Natural killer cell (primary cell): ENCODE data around the gene MYO1D. TPM values are rescaled to one million over a fixed set of nuclear protein-coding genes. Genes with fewer than 3 reads are reported as not detected.

Source experiments
- ATAC-seq, 3 donors: fragments of 150-1000 bp in 2 of 3; fragments of 200-7000 bp in 1 of 3; cut with Tn5 transposase; 1 replicate in 1 of 3; 2 replicates in 2 of 3; pipeline ENCODE4 v1.10.0; 2021; ENCODE audit warnings: mild to moderate bottlenecking in 2 of 3, moderate library complexity in 2 of 3
- DNase-seq, 2 donors: peaks; one replicate each; pipeline versions ENCODE4 v3.0.0 to v3.0.0-alpha.2; 2013 to 2021; ENCODE audit warnings: mixed read lengths in 1 of 2
- H3K27ac ChIP-seq: one replicate; pipeline ENCODE4 v1.5.1; 2013; ENCODE audit warnings: mild to moderate bottlenecking, low read length
- H3K27me3 ChIP-seq: one replicate; pipeline ENCODE4 v1.6.1; 2013; ENCODE audit warnings: low read length; ENCODE audit not compliant: control insufficient read depth, insufficient read depth
- H3K36me3 ChIP-seq: one replicate; pipeline ENCODE4 v1.6.1; 2013; ENCODE audit warnings: low read length; ENCODE audit not compliant: control insufficient read depth, insufficient read depth
- H3K4me1 ChIP-seq: one replicate; pipeline ENCODE4 v1.6.1; 2013; ENCODE audit warnings: low read length; ENCODE audit not compliant: control insufficient read depth, insufficient read depth
- H3K4me3 ChIP-seq: one replicate; pipeline ENCODE4 v1.5.1; 2013; ENCODE audit warnings: low read length
- H3K9me3 ChIP-seq: one replicate; pipeline ENCODE4 v1.6.1; 2013; ENCODE audit warnings: low read length; ENCODE audit not compliant: control insufficient read depth, insufficient read depth
- H3K27ac Mint-ChIP-seq, 2 donors: one replicate each; pipeline ENCODE4 v1.8.0; 2022; ENCODE audit warnings: mild to moderate bottlenecking in 2 of 2, mixed read lengths in 2 of 2, moderate library complexity in 1 of 2
- H3K27me3 Mint-ChIP-seq, 2 donors: one replicate each; pipeline ENCODE4 v1.8.0; 2022; ENCODE audit warnings: low read depth in 2 of 2, mixed read lengths in 2 of 2
- H3K36me3 Mint-ChIP-seq: one replicate; pipeline ENCODE4 v1.8.0; 2022; ENCODE audit warnings: mixed read lengths
- H3K4me1 Mint-ChIP-seq, 2 donors: one replicate each; pipeline ENCODE4 v1.8.0; 2022; ENCODE audit warnings: mixed read lengths in 2 of 2
- H3K4me3 Mint-ChIP-seq: one replicate; pipeline ENCODE4 v1.8.0; 2022; ENCODE audit warnings: mild to moderate bottlenecking, moderate library complexity, mixed read lengths
- H3K9me3 Mint-ChIP-seq, 2 donors: one replicate each; pipeline ENCODE4 v1.8.0; 2022; ENCODE audit warnings: mixed read lengths in 2 of 2
- WGBS: methylation state at CpG from one replicate; pipeline ENCODE4 v1.1.7; 2013; ENCODE audit warnings: missing lambda C conversion rate; ENCODE audit not compliant: insufficient coverage; 5-methylcytosine and 5-hydroxymethylcytosine counted together
- intact Hi-C: fragments of 100-400 bp; cut with micrococcal nuclease; formaldehyde crosslinking; loops from one replicate; pipeline ENCODE4 v1.14.2; 2022
- total RNA-seq, 4 donors: library from RNA; stranded (reverse); fragments of 120-200 nt in 1 of 4; gene quantifications; one replicate each; pipeline versions ENCODE4 v1.2.3 to v1.2.4, GENCODE V29; 2013 to 2022
- TF ChIP-seq, protein P1 (sequence below): fragments of 200-600 bp; IDR thresholded peaks from one replicate; pipeline ENCODE4 v1.8.0; 2022; ENCODE audit warnings: antibody characterized with exemption

The MYO1D gene
- total RNA-seq, 3 donors from 2014 or later (not counting 1 experiment from before 2014, with no cell fraction given): 6.8 to 20.2 (median 10.5) TPM

DNA sequence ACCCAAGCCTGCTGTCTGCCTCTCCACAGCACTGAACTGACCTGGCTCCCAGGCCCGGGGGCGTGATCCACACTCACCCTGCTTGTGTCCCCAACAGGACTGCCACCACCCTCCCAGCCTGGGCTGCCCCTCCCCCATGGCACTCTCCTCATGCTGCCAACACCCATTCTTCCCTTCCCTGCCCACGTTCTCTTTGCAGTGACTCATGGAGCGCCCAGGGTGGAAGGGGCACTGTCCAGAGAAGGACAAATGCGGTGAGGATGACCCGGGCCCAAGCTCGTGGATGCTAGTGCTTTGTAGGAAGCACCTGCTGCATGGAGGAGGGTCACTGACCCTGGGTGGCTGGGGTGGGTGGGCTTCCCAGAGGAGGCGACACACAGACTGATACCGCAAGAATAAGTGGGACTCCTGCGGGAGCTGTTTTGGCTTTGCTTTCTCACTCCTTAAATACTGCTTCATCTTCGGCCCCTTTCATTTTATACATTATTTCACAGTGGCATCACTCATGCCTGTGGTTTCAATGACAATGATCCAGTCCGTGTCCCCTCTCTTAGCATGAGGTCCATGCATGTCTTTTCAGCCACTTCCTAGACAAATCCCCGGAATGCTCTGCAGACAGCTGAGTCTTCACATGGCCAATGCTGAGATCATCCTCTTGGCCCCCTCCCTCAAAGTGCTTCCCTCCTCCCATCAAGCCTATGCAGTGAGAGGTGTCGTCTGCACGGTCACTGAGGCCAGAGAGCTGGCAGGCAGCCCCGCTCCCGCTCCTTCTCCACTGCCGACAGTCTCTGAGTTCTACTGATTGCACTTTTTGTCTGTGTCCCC is 372.5 kb downstream of the MYO1D start:
- H3K36me3 Mint-ChIP-seq: no peaks in the 10 kb centered on the region
- H3K4me1 Mint-ChIP-seq: peaks cover 58 to 67% of the 10 kb centered on the region in 2 donors
- intact Hi-C loops: no loop called here
- Histone ChIP-seq H3K36me3 (no peaks in the 10 kb centered on the region), H3K4me1 (peaks cover 74% of the 10 kb centered on the region), H3K9me3 (no peaks in the 10 kb centered on the region), H3K27ac (peak overlapping the region; percentile 95), H3K27me3 (no peaks in the 10 kb centered on the region), H3K4me3 (no peak overlapping the region)
- ATAC-seq (no peak), DNase-seq (no peak)
- H3K4me3 Mint-ChIP-seq: peak overlapping the region; percentile 77
- no peaks in the 10 kb centered on the region for H3K27me3 Mint-ChIP-seq
- WGBS: 78% methylated on average over 18 of the region's 18 CpGs
- TF ChIP-seq, protein P1, sequence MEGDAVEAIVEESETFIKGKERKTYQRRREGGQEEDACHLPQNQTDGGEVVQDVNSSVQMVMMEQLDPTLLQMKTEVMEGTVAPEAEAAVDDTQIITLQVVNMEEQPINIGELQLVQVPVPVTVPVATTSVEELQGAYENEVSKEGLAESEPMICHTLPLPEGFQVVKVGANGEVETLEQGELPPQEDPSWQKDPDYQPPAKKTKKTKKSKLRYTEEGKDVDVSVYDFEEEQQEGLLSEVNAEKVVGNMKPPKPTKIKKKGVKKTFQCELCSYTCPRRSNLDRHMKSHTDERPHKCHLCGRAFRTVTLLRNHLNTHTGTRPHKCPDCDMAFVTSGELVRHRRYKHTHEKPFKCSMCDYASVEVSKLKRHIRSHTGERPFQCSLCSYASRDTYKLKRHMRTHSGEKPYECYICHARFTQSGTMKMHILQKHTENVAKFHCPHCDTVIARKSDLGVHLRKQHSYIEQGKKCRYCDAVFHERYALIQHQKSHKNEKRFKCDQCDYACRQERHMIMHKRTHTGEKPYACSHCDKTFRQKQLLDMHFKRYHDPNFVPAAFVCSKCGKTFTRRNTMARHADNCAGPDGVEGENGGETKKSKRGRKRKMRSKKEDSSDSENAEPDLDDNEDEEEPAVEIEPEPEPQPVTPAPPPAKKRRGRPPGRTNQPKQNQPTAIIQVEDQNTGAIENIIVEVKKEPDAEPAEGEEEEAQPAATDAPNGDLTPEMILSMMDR: no peak
- H3K27ac Mint-ChIP-seq: peak overlapping the region; percentile 95 to 98
- no peaks in the 10 kb centered on the region for H3K9me3 Mint-ChIP-seq

DNA sequence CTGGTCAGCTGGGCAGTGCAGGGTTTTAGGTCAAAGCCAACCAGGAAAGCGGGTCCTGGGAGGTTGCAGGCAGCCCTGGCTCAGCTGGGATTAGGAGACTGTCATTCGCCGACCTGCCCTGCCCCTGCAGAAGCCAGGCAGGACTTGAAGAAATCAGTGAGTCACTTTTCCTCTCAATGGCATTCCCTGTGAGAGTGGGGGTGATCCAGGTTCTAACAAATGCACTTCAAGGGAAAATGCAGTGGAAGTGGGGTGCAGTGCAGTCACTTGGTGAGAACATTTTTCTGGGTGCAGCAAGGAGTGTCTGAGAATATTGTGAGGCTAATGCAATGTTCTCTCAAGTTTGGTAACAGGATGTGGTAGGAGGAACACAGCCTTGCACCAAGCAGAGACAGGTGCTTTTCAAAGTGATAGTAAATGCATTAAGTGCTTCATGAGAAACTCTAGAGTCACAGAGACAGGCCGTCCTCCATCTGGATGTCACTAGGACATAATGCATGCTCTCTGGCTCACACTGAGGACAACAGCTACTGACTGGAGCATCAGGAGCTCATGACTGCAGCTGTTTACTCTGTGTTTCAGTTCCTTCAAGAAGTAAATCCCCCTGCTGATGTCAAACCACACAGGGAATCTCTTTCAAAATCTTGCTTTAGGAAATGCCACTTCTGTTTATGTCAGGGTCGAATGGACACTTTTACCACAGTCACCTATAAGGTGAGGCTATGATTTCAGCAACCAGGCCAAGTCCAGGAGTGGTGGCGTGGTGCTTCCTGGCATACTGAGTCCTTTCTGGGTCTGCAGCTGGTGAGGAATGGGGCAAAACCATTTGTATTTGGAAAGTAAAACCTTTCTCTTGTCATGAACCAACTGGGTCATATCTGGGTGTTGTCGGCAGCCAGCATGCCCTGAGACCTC is 373.4 kb downstream of the MYO1D start:
- Mint-ChIP-seq H3K4me3 (peak overlapping the region; percentile 77), H3K9me3 (no peaks in the 10 kb centered on the region), H3K27ac (peak overlapping the region; percentile 95 to 98), H3K4me1 (peaks cover 58% of the 10 kb centered on the region in 2 donors), H3K27me3 (no peaks in the 10 kb centered on the region), H3K36me3 (no peaks in the 10 kb centered on the region)
- peak overlapping the region; percentile 95 for H3K27ac ChIP-seq
- H3K9me3 ChIP-seq: no peaks in the 10 kb centered on the region
- no peaks in the 10 kb centered on the region for H3K36me3 ChIP-seq
- TF ChIP-seq, protein P1: no peak
- peaks cover 71% of the 10 kb centered on the region for H3K4me1 ChIP-seq
- 22% methylated on average over 7 of the region's 7 CpGs for WGBS
- H3K4me3 ChIP-seq: no peak overlapping the region
- ATAC-seq (peak; percentile 77 to 91 (median 88)), DNase-seq (peak in 1 of 2 donors; percentile 83)
- no peaks in the 10 kb centered on the region for H3K27me3 ChIP-seq
- intact Hi-C loops: loop anchor here (1.0 to 2.0 kb wide), 3 partner anchors 14 to 20 kb away; partner anchors contain the start of gene CDK5R1

DNA sequence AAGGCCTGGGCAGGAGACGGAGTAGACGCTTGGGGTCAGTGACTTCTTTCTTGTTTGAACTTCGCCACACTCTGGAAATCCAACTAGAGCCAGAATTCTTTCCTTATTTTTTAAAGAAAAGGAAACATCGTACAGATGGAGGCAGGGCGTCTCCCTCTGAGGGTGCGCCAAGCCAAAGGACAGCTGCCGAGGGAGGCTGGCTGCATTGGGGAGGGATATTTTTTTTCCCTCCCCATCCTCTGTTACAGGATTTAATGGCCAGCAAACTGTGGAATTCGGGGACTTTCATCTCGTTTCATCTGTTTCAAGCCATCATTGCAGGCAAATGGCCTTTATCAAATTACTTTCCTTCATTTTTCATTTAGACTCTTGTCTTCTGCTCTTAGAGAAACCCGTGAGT is 374.2 kb downstream of the MYO1D start:
- no peak for ATAC-seq
- Histone ChIP-seq H3K27me3 (no peaks in the 10 kb centered on the region), H3K4me3 (no peak overlapping the region), H3K9me3 (no peaks in the 10 kb centered on the region), H3K36me3 (no peaks in the 10 kb centered on the region), H3K4me1 (peaks cover 63% of the 10 kb centered on the region), H3K27ac (peak overlapping the region; percentile 95)
- Mint-ChIP-seq H3K9me3 (no peaks in the 10 kb centered on the region), H3K27ac (peak overlapping the region; percentile 95 to 98), H3K4me1 (peaks cover 58 to 60% of the 10 kb centered on the region in 2 donors), H3K27me3 (no peaks in the 10 kb centered on the region), H3K4me3 (peak overlapping the region; percentile 77), H3K36me3 (no peaks in the 10 kb centered on the region)
- DNase-seq: no peak
- 92% methylated on average over 6 of the region's 10 CpGs for WGBS
- TF ChIP-seq, protein P1: no peak
- intact Hi-C loops: loop anchor here (1.0 to 2.0 kb wide), 3 partner anchors 15 to 21 kb away; partner anchors contain the start of gene CDK5R1
